ENCODE results near the gene NCBP3.

NCBP3 gene

GRCh38 chr17:3845621-3846436 is at the start of gene NCBP3:
NCBP3 (minus strand) TSS chr17:3846246; CDS start chr17:3846223, 23 bp downstream.
- Histone ChIP-seq H3K4me1 (ENCODE audit: insufficient read depth, low read length) (peaks cover 11% of the 10 kb centered on the region; the same call in 1 of the 2 replicates), H3K9me3 (ENCODE audit: control insufficient read depth, insufficient read depth, low read length) (no peaks in the 10 kb centered on the region), H3K36me3 (ENCODE audit: insufficient read depth, low read length) (0 out of 2 replicates have a peak, but pooled peaks cover under 1% of the 10 kb centered on the region), H3K9ac (ENCODE audit: low read depth, low read length) (peak within 1 kb of the TSS; percentile 88)

- H3K36me3 ChIP-seq (ENCODE audit: insufficient read depth, low read length): no peaks in the 10 kb centered on the region
- H3K4me1 ChIP-seq (ENCODE audit: insufficient read depth, low read length): peaks cover 18% of the 10 kb centered on the region; the same call in 1 of the 2 replicates
- no peak overlapping the region for H3K9ac ChIP-seq (ENCODE audit: low read depth, low read length)
- H3K9me3 ChIP-seq (ENCODE audit: control insufficient read depth, insufficient read depth, low read length): no peaks in the 10 kb centered on the region
Observed at GRCh38 chr17:3895354-3895753, 49.3 kb upstream of the NCBP3 start.

GRCh38 chr17:3894911-3895343 is 48.9 kb upstream of the NCBP3 start:
- Histone ChIP-seq H3K4me1 (ENCODE audit: insufficient read depth, low read length) (peaks cover 21% of the 10 kb centered on the region; the same call in 1 of the 2 replicates), H3K36me3 (ENCODE audit: insufficient read depth, low read length) (no peaks in the 10 kb centered on the region), H3K9me3 (ENCODE audit: control insufficient read depth, insufficient read depth, low read length) (no peaks in the 10 kb centered on the region), H3K9ac (ENCODE audit: low read depth, low read length) (no peak overlapping the region)

- Histone ChIP-seq H3K4me1 (ENCODE audit: insufficient read depth, low read length) (peaks cover 25% of the 10 kb centered on the region; the same call in 1 of the 2 replicates), H3K9ac (ENCODE audit: low read depth, low read length) (no peak overlapping the region), H3K36me3 (ENCODE audit: insufficient read depth, low read length) (no peaks in the 10 kb centered on the region), H3K9me3 (ENCODE audit: control insufficient read depth, insufficient read depth, low read length) (no peaks in the 10 kb centered on the region)
Observed at GRCh38 chr17:3894188-3894587, 48.1 kb upstream of the NCBP3 start.

GRCh38 chr17:3893720-3894116 is 47.7 kb upstream of the NCBP3 start:
- Histone ChIP-seq H3K9ac (ENCODE audit: low read depth, low read length) (peak overlapping the region; percentile 77), H3K36me3 (ENCODE audit: insufficient read depth, low read length) (no peaks in the 10 kb centered on the region), H3K9me3 (ENCODE audit: control insufficient read depth, insufficient read depth, low read length) (no peaks in the 10 kb centered on the region), H3K4me1 (ENCODE audit: insufficient read depth, low read length) (peaks cover 27% of the 10 kb centered on the region; the same call in 1 of the 2 replicates)

- H3K9ac ChIP-seq (ENCODE audit: low read depth, low read length): peak within 1 kb of the TSS; percentile 77
- H3K36me3 ChIP-seq (ENCODE audit: insufficient read depth, low read length): no peaks in the 10 kb centered on the region
- H3K4me1 ChIP-seq (ENCODE audit: insufficient read depth, low read length): peaks cover 30% of the 10 kb centered on the region; the same call in 1 of the 2 replicates
- H3K9me3 ChIP-seq (ENCODE audit: control insufficient read depth, insufficient read depth, low read length): no peaks in the 10 kb centered on the region
Observed at GRCh38 chr17:3893003-3893719, 47.1 kb upstream of the NCBP3 start, which contains the start of gene CAMKK1. CAMKK1 (minus strand) TSS chr17:3893053; CDS start chr17:3885687, 7,366 bp downstream.

- Histone ChIP-seq H3K9me3 (ENCODE audit: control insufficient read depth, insufficient read depth, low read length) (no peaks in the 10 kb centered on the region), H3K9ac (ENCODE audit: low read depth, low read length) (peak overlapping the region; percentile 59; the same call in 1 of the 2 replicates), H3K36me3 (ENCODE audit: insufficient read depth, low read length) (no peaks in the 10 kb centered on the region), H3K4me1 (ENCODE audit: insufficient read depth, low read length) (peaks cover 38% of the 10 kb centered on the region; the same call in 1 of the 2 replicates)
Observed at GRCh38 chr17:3892095-3892998, 46.3 kb upstream of the NCBP3 start.

GRCh38 chr17:3891626-3892094 is 45.6 kb upstream of the NCBP3 start:
- H3K9me3 ChIP-seq (ENCODE audit: control insufficient read depth, insufficient read depth, low read length): no peaks in the 10 kb centered on the region
- peaks cover 45% of the 10 kb centered on the region; the same call in 1 of the 2 replicates for H3K4me1 ChIP-seq (ENCODE audit: insufficient read depth, low read length)
- peak overlapping the region; percentile 59; the same call in 1 of the 2 replicates for H3K9ac ChIP-seq (ENCODE audit: low read depth, low read length)
- H3K36me3 ChIP-seq (ENCODE audit: insufficient read depth, low read length): no peaks in the 10 kb centered on the region

- H3K9me3 ChIP-seq (ENCODE audit: control insufficient read depth, insufficient read depth, low read length): no peaks in the 10 kb centered on the region
- no peak overlapping the region for H3K9ac ChIP-seq (ENCODE audit: low read depth, low read length)
- peaks cover 45% of the 10 kb centered on the region; the same call in 1 of the 2 replicates for H3K4me1 ChIP-seq (ENCODE audit: insufficient read depth, low read length)
- no peaks in the 10 kb centered on the region for H3K36me3 ChIP-seq (ENCODE audit: insufficient read depth, low read length)
Observed at GRCh38 chr17:3890878-3891219, 44.8 kb upstream of the NCBP3 start.

- Histone ChIP-seq H3K9ac (ENCODE audit: low read depth, low read length) (no peak overlapping the region), H3K9me3 (ENCODE audit: control insufficient read depth, insufficient read depth, low read length) (no peaks in the 10 kb centered on the region), H3K36me3 (ENCODE audit: insufficient read depth, low read length) (no peaks in the 10 kb centered on the region), H3K4me1 (ENCODE audit: insufficient read depth, low read length) (peaks cover 45% of the 10 kb centered on the region; the same call in 1 of the 2 replicates)
Observed at GRCh38 chr17:3890082-3890877, 44.2 kb upstream of the NCBP3 start.

- Histone ChIP-seq H3K36me3 (ENCODE audit: insufficient read depth, low read length) (no peaks in the 10 kb centered on the region), H3K9me3 (ENCODE audit: control insufficient read depth, insufficient read depth, low read length) (no peaks in the 10 kb centered on the region), H3K4me1 (ENCODE audit: insufficient read depth, low read length) (peaks cover 45% of the 10 kb centered on the region; the same call in 1 of the 2 replicates), H3K9ac (ENCODE audit: low read depth, low read length) (no peak overlapping the region)
Observed at GRCh38 chr17:3889325-3890012, 43.4 kb upstream of the NCBP3 start.

- H3K9me3 ChIP-seq (ENCODE audit: control insufficient read depth, insufficient read depth, low read length): no peaks in the 10 kb centered on the region
- no peaks in the 10 kb centered on the region for H3K36me3 ChIP-seq (ENCODE audit: insufficient read depth, low read length)
- no peak overlapping the region for H3K9ac ChIP-seq (ENCODE audit: low read depth, low read length)
- H3K4me1 ChIP-seq (ENCODE audit: insufficient read depth, low read length): peaks cover 39% of the 10 kb centered on the region; the same call in 1 of the 2 replicates
Observed at GRCh38 chr17:3888343-3889171, 42.5 kb upstream of the NCBP3 start.

Measured in ES-I3 (cell line).